ENCODE data around the gene UNC5A.

GRCh38 chr5:176823869-176824412 lies 13.6 kb downstream of the UNC5A start:
- TF ChIP-seq CTCF (IDR thresholded peaks at IDR 0.05): no peak
- TF ChIP-seq POLR2A (IDR thresholded peaks at IDR 0.05): no peak
- TF ChIP-seq POLR2AphosphoS5 (IDR thresholded peaks at IDR 0.05; ENCODE audit: insufficient read depth in 1 of 2, low read depth in 1 of 2): no peak
